Trophoblast cell (in vitro differentiated cells and primary cell): ENCODE data around the gene COQ10B.

Experiments used
- DNase-seq, 2 donors: peaks; one replicate each; pipeline ENCODE4 v3.0.0-alpha.2; 2016
- H2AFZ ChIP-seq: 2 replicates; pipeline ENCODE4 v1.6.1; 2013; ENCODE audit warnings: low read length, moderate library complexity, mild to moderate bottlenecking; ENCODE audit not compliant: insufficient read depth, poor library complexity
- H2AK5ac ChIP-seq: 2 replicates; pipeline ENCODE4 v1.6.1; 2013; ENCODE audit warnings: mild to moderate bottlenecking, low read length
- H2BK120ac ChIP-seq: 2 replicates; pipeline ENCODE4 v1.6.1; 2013; ENCODE audit warnings: low read length, mild to moderate bottlenecking, moderate library complexity; ENCODE audit not compliant: insufficient read depth, poor library complexity
- H2BK12ac ChIP-seq: 2 replicates; pipeline ENCODE4 v1.6.1; 2013; ENCODE audit warnings: mild to moderate bottlenecking, low read length, moderate library complexity
- H2BK5ac ChIP-seq: 2 replicates; pipeline ENCODE4 v1.6.1; 2013; ENCODE audit warnings: low read length, low read depth, moderate library complexity, mild to moderate bottlenecking; ENCODE audit not compliant: poor library complexity
- H3K14ac ChIP-seq: 2 replicates; pipeline ENCODE4 v1.6.1; 2013; ENCODE audit warnings: mild to moderate bottlenecking, low read length
- H3K18ac ChIP-seq: 2 replicates; pipeline ENCODE4 v1.6.1; 2013; ENCODE audit warnings: mild to moderate bottlenecking, low read length
- H3K23ac ChIP-seq: 2 replicates; pipeline ENCODE4 v1.6.1; 2013; ENCODE audit warnings: low read length
- H3K27ac ChIP-seq: 2 replicates; pipeline ENCODE4 v1.5.1; 2013; ENCODE audit warnings: low read depth, mild to moderate bottlenecking, inconsistent platforms, low read length, moderate library complexity
- H3K27me3 ChIP-seq: 2 replicates; pipeline ENCODE4 v1.6.1; 2013; ENCODE audit warnings: inconsistent platforms, mild to moderate bottlenecking, low read length, moderate library complexity; ENCODE audit not compliant: insufficient read depth
- H3K36me3 ChIP-seq, 2 experiments: 1 replicate in 1 of 2; 2 replicates in 1 of 2; pipeline ENCODE4 v1.6.1; 2013; ENCODE audit warnings: low read length in 2 of 2, mild to moderate bottlenecking in 2 of 2, moderate library complexity in 1 of 2; ENCODE audit not compliant: insufficient read depth in 2 of 2, control insufficient read depth in 1 of 2
- H3K4ac ChIP-seq: 2 replicates; pipeline ENCODE4 v1.6.1; 2013; ENCODE audit warnings: low read depth, mild to moderate bottlenecking, low read length, moderate library complexity
- H3K4me1 ChIP-seq, 2 experiments: 1 replicate in 1 of 2; 2 replicates in 1 of 2; pipeline ENCODE4 v1.6.1; 2013; ENCODE audit warnings: low read length in 2 of 2, mild to moderate bottlenecking in 2 of 2, moderate library complexity in 1 of 2; ENCODE audit not compliant: insufficient read depth in 2 of 2, control insufficient read depth in 1 of 2
- H3K4me2 ChIP-seq: 2 replicates; pipeline ENCODE4 v1.6.1; 2013; ENCODE audit warnings: inconsistent platforms, mild to moderate bottlenecking, low read length, moderate library complexity
- H3K4me3 ChIP-seq: 2 replicates; pipeline ENCODE4 v1.5.1; 2013; ENCODE audit warnings: mild to moderate bottlenecking, low read depth, low read length, inconsistent platforms
- H3K79me1 ChIP-seq: one replicate; pipeline ENCODE4 v1.6.1; 2013; ENCODE audit warnings: low read length
- H3K79me2 ChIP-seq: 2 replicates; pipeline ENCODE4 v1.6.1; 2013; ENCODE audit warnings: low read length, mild to moderate bottlenecking; ENCODE audit not compliant: control insufficient read depth, insufficient read depth, poor library complexity
- H3K9ac ChIP-seq: 2 replicates; pipeline ENCODE4 v1.6.1; 2013; ENCODE audit warnings: mild to moderate bottlenecking, low read length
- H3K9me3 ChIP-seq: 2 replicates; pipeline ENCODE4 v1.6.1; 2013; ENCODE audit warnings: low read depth, mild to moderate bottlenecking, control low read depth, inconsistent platforms, low read length; ENCODE audit not compliant: insufficient read depth
- H4K12ac ChIP-seq: 2 replicates; pipeline ENCODE4 v1.6.1; 2013; ENCODE audit warnings: low read depth, mild to moderate bottlenecking, low read length, moderate library complexity
- H4K8ac ChIP-seq: 2 replicates; pipeline ENCODE4 v1.6.1; 2013; ENCODE audit warnings: low read depth, mild to moderate bottlenecking, low read length, moderate library complexity
- H4K91ac ChIP-seq: one replicate; pipeline ENCODE4 v1.6.1; 2013; ENCODE audit warnings: low read depth, mild to moderate bottlenecking, low read length, moderate library complexity
- WGBS: extraction: QIAGEN DNeasy Blood & Tissue Kit; methylation state at CpG from one replicate; pipeline ENCODE4 v1.1.7; 2013; ENCODE audit warnings: missing lambda C conversion rate; ENCODE audit not compliant: insufficient read length, insufficient coverage; ENCODE audit errors: extremely low coverage; 5-methylcytosine and 5-hydroxymethylcytosine counted together

The COQ10B gene

DNA sequence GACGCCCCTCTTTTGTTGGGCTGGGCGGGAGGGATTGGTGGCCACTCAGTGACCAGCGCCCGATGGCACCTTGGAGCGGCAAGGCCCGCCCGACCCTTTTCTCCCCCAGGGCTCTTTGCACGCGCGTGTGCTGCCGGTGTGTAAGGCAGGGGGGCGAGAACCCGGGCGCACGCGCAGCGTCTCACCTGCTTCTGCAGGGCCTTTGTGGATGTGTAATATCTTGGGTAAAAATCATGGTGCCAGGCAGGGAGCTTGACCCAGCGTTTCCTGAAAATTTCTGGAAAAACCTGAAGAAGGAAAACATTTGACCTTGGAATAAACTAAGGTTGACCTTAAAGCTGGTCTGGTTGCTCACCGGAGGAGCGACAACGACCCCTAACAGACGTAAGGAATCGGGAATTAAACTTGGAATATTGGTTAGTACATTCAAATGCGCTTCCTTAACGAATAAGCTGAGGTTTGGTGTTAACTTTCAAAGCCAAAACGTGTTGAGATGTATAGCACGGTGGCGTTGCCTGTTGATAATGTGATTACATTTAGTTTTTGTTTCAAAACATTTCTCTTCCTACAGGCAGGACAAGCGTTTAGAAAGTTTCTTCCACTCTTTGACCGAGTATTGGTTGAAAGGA, 47.3 kb downstream of the COQ10B start:
- H3K4me3 ChIP-seq, result peak overlapping the region; percentile 91
- H2AFZ ChIP-seq, result peak overlapping the region; percentile 75
- peak overlapping the region; percentile 71 for H2BK5ac ChIP-seq
- H3K4me1 ChIP-seq, result peaks cover 0 to 3% of the 10 kb centered on the region in 2 experiments
- H3K23ac ChIP-seq, result no peak overlapping the region
- H2AK5ac ChIP-seq, result peak overlapping the region; percentile 4
- peaks cover 11 to 17% of the 10 kb centered on the region in 2 experiments for H3K36me3 ChIP-seq
- peak overlapping the region; percentile 78 for H3K9ac ChIP-seq
- peak overlapping the region; percentile 90 for H3K27ac ChIP-seq
- DNase-seq, result peak in 1 of 2 donors; percentile 28
- H3K9me3 ChIP-seq, result no peaks in the 10 kb centered on the region
- H3K14ac ChIP-seq, result peak overlapping the region; percentile 41
- H4K91ac ChIP-seq, result peak overlapping the region; percentile 83
- no peaks in the 10 kb centered on the region for H3K27me3 ChIP-seq
- peak overlapping the region; percentile 74 for H4K8ac ChIP-seq
- H3K4me2 ChIP-seq, result peak overlapping the region; percentile 88
- peaks cover 14% of the 10 kb centered on the region for H3K79me1 ChIP-seq
- H3K18ac ChIP-seq, result no peak overlapping the region
- peak overlapping the region; percentile 45 for H4K12ac ChIP-seq
- WGBS, result no CpG with 5 or more reads among the region's 30 CpGs
- H3K79me2 ChIP-seq, result peaks cover 20% of the 10 kb centered on the region
- H2BK120ac ChIP-seq, result peak overlapping the region; percentile 85
- peak overlapping the region; percentile 61 for H3K4ac ChIP-seq
- H2BK12ac ChIP-seq, result no peak overlapping the region

DNA sequence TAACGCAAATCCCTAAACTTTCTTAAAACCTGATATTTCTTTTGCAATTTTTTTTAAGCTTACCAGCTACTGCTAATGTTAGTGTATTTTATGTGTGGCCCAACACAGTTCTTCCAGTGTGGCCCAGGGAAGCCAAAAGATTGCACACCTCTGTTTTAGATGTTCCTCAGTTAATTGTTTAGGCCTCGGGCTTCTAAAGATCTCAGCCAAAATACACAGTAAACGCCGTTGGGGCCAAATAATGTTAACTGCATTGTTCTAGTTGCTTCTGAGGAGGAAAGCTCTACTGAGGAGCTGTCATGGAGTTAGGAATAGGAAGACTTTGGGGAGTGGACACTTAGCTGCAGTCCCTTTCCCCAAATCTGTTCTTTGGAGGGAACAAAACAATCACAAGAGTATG, 48.8 kb downstream of the COQ10B start:
- H3K18ac ChIP-seq, result no peak overlapping the region
- H3K27me3 ChIP-seq, result no peaks in the 10 kb centered on the region
- H2BK120ac ChIP-seq, result no peak overlapping the region
- no peak overlapping the region for H3K4me3 ChIP-seq
- no peak overlapping the region for H3K27ac ChIP-seq
- H3K14ac ChIP-seq, result no peak overlapping the region
- H4K91ac ChIP-seq, result no peak overlapping the region
- no peak overlapping the region for H2AK5ac ChIP-seq
- H4K8ac ChIP-seq, result no peak overlapping the region
- H3K4me1 ChIP-seq, result peaks cover 0 to 3% of the 10 kb centered on the region in 2 experiments
- H3K36me3 ChIP-seq, result peaks cover 9 to 11% of the 10 kb centered on the region in 2 experiments
- DNase-seq, result no peak
- H3K9me3 ChIP-seq, result no peaks in the 10 kb centered on the region
- H3K79me1 ChIP-seq, result peaks cover 14% of the 10 kb centered on the region
- no peak overlapping the region for H2AFZ ChIP-seq
- no peak overlapping the region for H3K9ac ChIP-seq
- peak overlapping the region; percentile 80 for H3K4ac ChIP-seq
- no CpG with 5 or more reads among the region's 4 CpGs for WGBS
- no peak overlapping the region for H2BK5ac ChIP-seq
- no peak overlapping the region for H2BK12ac ChIP-seq
- no peak overlapping the region for H3K23ac ChIP-seq
- H4K12ac ChIP-seq, result no peak overlapping the region
- H3K4me2 ChIP-seq, result peak overlapping the region; percentile 33
- peaks cover 20% of the 10 kb centered on the region for H3K79me2 ChIP-seq

DNA sequence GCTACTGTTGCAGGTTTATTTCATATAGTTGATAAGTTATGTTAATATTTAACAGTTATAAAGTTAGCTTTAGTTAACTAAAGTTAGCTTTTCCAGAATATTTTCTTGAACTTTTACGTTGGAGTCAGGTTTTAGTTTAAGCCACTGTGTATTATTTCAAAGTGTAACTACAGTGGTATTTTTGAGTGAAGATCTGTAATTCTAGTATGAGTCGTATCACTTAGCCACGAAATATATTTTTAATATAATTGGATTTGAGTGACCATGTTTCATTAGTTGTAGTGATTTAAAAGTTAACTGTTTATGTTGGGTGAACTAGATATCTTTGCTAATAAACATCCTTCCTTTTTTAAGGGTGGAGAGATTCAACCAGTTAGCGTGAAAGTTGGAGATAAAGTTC, 49.3 kb downstream of the COQ10B start:
- Histone ChIP-seq H3K79me2 (peaks cover 20% of the 10 kb centered on the region), H2BK120ac (no peak overlapping the region), H3K27ac (no peak overlapping the region), H3K27me3 (no peaks in the 10 kb centered on the region), H2BK5ac (no peak overlapping the region), H3K9me3 (no peaks in the 10 kb centered on the region), H3K79me1 (peaks cover 14% of the 10 kb centered on the region), H3K4me2 (no peak overlapping the region), H3K4me3 (no peak overlapping the region), H3K9ac (no peak overlapping the region), H4K12ac (no peak overlapping the region), H4K8ac (no peak overlapping the region), H3K4ac (no peak overlapping the region), H2AFZ (no peak overlapping the region), H3K36me3 (peaks cover 9 to 11% of the 10 kb centered on the region in 2 experiments), H3K18ac (no peak overlapping the region), H3K23ac (no peak overlapping the region), H3K14ac (no peak overlapping the region), H3K4me1 (peaks cover 0 to 3% of the 10 kb centered on the region in 2 experiments), H2AK5ac (no peak overlapping the region), H4K91ac (no peak overlapping the region), H2BK12ac (no peak overlapping the region)
- DNase-seq, result no peak
- WGBS, result no CpG with 5 or more reads among the region's 4 CpGs

DNA sequence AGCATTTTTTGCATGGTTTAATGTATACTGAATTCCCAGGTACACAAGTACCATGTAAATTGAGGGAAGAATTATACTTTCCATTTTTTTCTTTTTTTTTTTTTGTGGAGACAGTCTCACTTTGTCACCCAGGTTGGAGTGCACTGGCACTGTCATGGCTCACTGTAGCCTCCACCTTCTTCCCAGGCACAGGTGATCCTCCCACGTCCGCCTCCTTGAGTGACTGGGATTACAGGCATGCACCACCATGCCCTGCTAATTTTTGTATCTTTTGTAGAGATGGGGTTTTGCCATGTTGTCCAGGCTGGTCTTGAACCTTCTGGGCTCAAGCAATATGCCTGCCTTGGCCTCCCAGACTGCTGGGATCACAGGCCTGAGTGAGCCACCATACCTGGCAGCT, 50.6 kb downstream of the COQ10B start:
- Histone ChIP-seq H2AK5ac (no peak overlapping the region), H3K14ac (no peak overlapping the region), H3K36me3 (peaks cover 9 to 11% of the 10 kb centered on the region in 2 experiments), H2AFZ (no peak overlapping the region), H4K91ac (no peak overlapping the region), H3K79me2 (peaks cover 15% of the 10 kb centered on the region), H3K4me3 (no peak overlapping the region), H3K4me1 (no peaks in the 10 kb centered on the region), H3K27me3 (no peaks in the 10 kb centered on the region), H3K79me1 (peaks cover 11% of the 10 kb centered on the region), H4K8ac (no peak overlapping the region), H2BK12ac (no peak overlapping the region), H4K12ac (no peak overlapping the region), H3K23ac (no peak overlapping the region), H2BK5ac (no peak overlapping the region), H3K4me2 (no peak overlapping the region), H3K18ac (no peak overlapping the region), H3K9ac (no peak overlapping the region), H3K4ac (no peak overlapping the region), H3K27ac (no peak overlapping the region), H2BK120ac (no peak overlapping the region), H3K9me3 (no peaks in the 10 kb centered on the region)
- DNase-seq, result no peak
- no CpG with 5 or more reads among the region's 2 CpGs for WGBS
